Spleen (tissue), 7 donors: Measurements from ENCODE around the gene ATOX1.

Source experiments
- POLR2A ChIP-seq, 3 donors: fragments of 450-650 bp; IDR thresholded peaks; one replicate each; pipeline ENCODE4 v1.5.1; 2017; ENCODE audit warnings: antibody characterized with exemption in 3 of 3, mild to moderate bottlenecking in 1 of 3
- POLR2AphosphoS5 ChIP-seq, 3 donors: sonication (generic); formaldehyde crosslinking; IDR thresholded peaks; one replicate each; pipeline ENCODE4 v1.5.1; 2017; ENCODE audit warnings: antibody characterized with exemption in 3 of 3
- TF ChIP-seq, protein P1 (sequence below), 11 experiments: fragments of 200-600 bp in 7 of 11; fragments of 450-650 bp in 4 of 11; sonication (generic) in 4 of 11; IDR thresholded peaks in 8 of 11; conservative IDR thresholded peaks in 3 of 11; 1 replicate in 7 of 11; 2 replicates in 4 of 11; pipeline versions ENCODE4 v1.4.0 to v1.8.0; 2016 to 2021; ENCODE audit warnings: antibody characterized with exemption in 11 of 11, inconsistent platforms in 4 of 11, mild to moderate bottlenecking in 1 of 11
- donor health status: DM: no; HTN: no; CAD: no; lungs with moderate emphysema.
- donor health status: DM: no; HTN: no; CAD: no.
- donor health status: DM: no; HTN: no; CAD: no.

DNA sequence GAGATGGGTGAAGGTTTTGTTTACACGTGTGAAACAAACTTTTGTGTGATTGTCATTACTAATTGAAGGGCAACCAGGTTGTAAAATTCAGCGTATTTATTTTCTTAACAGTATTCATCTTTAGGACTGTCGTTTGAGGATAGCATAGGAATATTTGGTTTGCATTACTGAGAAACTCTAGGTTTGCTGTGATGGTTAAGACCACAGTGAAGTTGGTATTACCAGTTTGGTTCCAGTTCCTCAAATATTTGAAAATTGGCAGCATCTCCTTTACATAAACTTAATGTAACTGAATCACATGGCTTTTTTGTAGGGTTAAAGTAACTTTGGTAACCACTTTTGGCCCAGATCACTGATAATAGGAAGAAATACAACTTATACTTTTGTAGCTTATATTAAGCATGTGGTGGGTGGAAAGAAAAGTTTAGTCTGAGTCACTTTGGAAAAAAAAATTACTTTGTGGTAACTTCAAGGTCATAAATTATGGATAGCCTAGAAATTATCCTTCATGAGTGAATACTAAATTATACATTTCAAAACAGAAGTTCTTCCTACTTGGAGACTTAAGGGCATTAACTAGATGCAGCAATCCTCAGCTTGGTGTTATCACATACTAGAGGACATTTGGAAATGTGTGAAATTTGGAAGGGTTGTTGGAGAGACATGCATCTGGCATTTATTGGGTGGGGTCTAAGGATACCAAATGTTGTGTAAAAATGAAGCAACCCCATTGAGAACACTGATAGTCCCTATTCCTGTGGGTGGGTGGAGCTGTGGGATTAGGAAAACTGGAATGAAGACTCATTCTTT, 47.2 kb upstream of the ATOX1 start:
- TF ChIP-seq, protein P1, sequence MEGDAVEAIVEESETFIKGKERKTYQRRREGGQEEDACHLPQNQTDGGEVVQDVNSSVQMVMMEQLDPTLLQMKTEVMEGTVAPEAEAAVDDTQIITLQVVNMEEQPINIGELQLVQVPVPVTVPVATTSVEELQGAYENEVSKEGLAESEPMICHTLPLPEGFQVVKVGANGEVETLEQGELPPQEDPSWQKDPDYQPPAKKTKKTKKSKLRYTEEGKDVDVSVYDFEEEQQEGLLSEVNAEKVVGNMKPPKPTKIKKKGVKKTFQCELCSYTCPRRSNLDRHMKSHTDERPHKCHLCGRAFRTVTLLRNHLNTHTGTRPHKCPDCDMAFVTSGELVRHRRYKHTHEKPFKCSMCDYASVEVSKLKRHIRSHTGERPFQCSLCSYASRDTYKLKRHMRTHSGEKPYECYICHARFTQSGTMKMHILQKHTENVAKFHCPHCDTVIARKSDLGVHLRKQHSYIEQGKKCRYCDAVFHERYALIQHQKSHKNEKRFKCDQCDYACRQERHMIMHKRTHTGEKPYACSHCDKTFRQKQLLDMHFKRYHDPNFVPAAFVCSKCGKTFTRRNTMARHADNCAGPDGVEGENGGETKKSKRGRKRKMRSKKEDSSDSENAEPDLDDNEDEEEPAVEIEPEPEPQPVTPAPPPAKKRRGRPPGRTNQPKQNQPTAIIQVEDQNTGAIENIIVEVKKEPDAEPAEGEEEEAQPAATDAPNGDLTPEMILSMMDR (IDR thresholded peaks at IDR 0.05 in 8 of 11, conservative IDR thresholded peaks at IDR 0.05 in 3 of 11) = no peak
- TF ChIP-seq POLR2A (IDR thresholded peaks at IDR 0.05) (no peak), POLR2AphosphoS5 (IDR thresholded peaks at IDR 0.05) (no peak)
